ENCODE data around the gene ZNF580. TPM values are rescaled to one million over a fixed set of nuclear protein-coding genes. Genes with fewer than 3 reads are reported as not detected.

Gene ZNF580
- total and polyA plus RNA-seq, 2 of the 8 experiments (the other 6 are each of a cell fraction or from before 2014, with no cell fraction given): 12.0 to 24.6 TPM

GRCh38 chr19:55632463-55632834 is 8.4 kb upstream of the ZNF580 start (continued):
- TF ChIP-seq GTF2F1 (IDR thresholded peaks at IDR 0.05; ENCODE audit: borderline replicate concordance, low read depth, low read length) (no peak), POU5F1 (IDR thresholded peaks at IDR 0.05; ENCODE audit: low read depth, low read length) (no peak), RXRA (IDR thresholded peaks at IDR 0.05; ENCODE audit: insufficient read depth, low read depth, low read length) (no peak), HDAC2 (IDR thresholded peaks at IDR 0.05; ENCODE audit: borderline replicate concordance in 1 of 2, low read depth in 2 of 2, low read length in 2 of 2) (no peak)

Data from H1 (cell line).